ENCODE results near the gene LHX4.

The LHX4 gene

DNA sequence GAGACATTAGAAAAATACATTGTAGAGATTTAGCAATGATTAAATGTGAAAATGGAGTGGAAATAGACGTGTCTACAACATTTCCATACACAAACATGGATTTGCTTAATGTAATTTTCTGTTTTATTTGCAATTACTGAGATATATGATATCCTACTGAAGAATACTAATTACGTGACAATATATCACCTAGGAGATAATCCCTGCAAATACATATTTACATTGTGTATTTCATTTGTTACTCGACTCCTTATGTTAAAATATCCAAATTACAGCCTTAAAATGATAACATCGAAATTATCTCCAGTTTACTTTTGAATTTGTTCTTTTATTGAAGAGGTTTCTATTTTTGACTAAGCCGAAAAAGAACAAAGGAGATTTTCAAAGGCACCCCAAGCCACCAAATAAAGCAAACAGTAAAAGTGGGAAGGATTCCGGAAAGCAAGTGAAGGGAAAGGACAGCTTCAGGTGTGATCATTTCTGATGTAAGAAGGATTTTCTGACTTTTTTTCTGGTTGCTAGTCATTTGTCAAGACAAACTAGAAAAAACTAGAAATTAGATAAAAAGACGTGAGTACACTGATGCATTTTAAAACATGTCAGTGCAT is 7.9 kb downstream of the LHX4 start:
- ChIA-PET POLR2A (ENCODE audit: low non-redundant PET) (no interaction called here), CTCF (no interaction called here)
- TF ChIP-seq, protein P1, sequence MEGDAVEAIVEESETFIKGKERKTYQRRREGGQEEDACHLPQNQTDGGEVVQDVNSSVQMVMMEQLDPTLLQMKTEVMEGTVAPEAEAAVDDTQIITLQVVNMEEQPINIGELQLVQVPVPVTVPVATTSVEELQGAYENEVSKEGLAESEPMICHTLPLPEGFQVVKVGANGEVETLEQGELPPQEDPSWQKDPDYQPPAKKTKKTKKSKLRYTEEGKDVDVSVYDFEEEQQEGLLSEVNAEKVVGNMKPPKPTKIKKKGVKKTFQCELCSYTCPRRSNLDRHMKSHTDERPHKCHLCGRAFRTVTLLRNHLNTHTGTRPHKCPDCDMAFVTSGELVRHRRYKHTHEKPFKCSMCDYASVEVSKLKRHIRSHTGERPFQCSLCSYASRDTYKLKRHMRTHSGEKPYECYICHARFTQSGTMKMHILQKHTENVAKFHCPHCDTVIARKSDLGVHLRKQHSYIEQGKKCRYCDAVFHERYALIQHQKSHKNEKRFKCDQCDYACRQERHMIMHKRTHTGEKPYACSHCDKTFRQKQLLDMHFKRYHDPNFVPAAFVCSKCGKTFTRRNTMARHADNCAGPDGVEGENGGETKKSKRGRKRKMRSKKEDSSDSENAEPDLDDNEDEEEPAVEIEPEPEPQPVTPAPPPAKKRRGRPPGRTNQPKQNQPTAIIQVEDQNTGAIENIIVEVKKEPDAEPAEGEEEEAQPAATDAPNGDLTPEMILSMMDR (conservative IDR thresholded peaks at IDR 0.05; ENCODE audit: low read depth) = no peak
- no peak overlapping the region for H3K27ac ChIP-seq
- DNase-seq (ENCODE audit: low spot score) = no peak

DNA sequence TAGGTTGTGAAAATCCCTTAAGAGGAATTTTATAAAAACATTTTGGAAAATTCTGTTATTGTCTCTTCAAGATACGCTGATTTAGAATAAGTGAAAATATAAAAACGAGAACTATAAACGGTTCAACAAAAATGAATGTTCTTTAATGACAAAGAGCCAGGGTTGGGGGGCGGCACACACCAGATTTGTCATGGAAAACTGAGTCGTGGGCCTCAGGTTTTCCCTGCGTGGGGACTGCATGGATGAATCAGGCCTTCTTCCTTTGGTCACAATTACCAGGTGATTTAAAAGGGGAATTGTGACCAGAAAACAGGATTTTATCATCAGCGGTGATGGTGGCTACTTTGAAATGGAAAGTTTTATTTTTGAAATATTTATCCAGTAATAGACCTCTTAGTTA is 8.6 kb downstream of the LHX4 start:
- ChIA-PET CTCF (no interaction called here), POLR2A (ENCODE audit: low non-redundant PET) (no interaction called here)
- TF ChIP-seq, protein P1 (conservative IDR thresholded peaks at IDR 0.05; ENCODE audit: low read depth) = no peak
- no peak for DNase-seq (ENCODE audit: low spot score)
- H3K27ac ChIP-seq = no peak overlapping the region

DNA sequence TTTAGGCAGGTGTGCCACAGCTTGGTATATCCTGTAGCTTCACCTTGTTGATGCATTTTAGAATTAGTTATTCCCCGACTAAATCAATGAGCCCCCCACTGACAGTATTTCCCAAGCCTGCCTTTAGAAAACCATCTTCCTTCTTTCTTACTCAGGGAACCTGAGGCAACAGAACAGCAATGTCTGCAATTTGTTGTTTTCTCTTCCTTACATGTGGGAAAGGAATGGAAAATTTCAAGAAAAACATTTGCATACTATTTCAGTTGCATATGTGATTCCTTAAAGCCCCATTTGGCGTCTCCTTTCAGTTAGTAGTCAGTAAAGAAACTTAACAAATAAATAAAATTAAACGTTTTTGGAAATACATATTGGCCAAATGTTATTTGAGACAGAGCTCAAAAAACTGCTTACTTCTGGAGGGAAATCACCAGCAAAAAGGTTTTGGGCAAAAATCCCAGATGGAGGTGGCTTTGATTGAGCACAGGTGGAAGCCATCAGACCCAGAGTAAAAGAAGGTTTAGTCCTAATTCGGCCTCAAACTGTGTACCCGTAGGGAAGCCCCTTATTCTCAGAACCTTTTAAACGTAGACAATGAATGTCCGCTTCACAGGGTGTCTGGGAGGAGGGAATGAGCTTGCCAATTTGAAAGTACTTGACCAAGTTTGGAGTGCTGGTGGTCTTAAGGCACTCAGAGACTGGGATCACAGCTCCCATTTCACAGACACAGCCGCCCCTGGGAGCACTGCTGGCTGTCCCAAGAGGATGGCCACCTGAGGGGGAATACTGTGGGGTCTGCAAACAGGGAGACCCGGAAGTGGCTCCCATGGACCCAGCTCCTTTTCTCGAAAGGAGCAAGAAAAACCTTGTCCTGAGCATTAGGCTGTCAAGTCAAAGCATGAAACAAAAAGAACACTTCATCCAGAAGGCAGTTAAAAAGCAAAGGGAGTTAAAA is 9.4 kb downstream of the LHX4 start:
- TF ChIP-seq, protein P1 (conservative IDR thresholded peaks at IDR 0.05; ENCODE audit: low read depth) = no peak
- POLR2A ChIA-PET (ENCODE audit: low non-redundant PET) = no interaction called here
- CTCF ChIA-PET = no interaction called here
- no peak for DNase-seq (ENCODE audit: low spot score)
- H3K27ac ChIP-seq = no peak overlapping the region

GRCh38 chr1:180241716-180242544 is 11.9 kb downstream of the LHX4 start:
- H3K27ac ChIP-seq = no peak overlapping the region
- no peak for DNase-seq (ENCODE audit: low spot score)
- ChIA-PET POLR2A (ENCODE audit: low non-redundant PET) (no interaction called here), CTCF (interaction anchor here (0.6 to 0.7 kb wide), 2 partner anchors 11 to 623 kb away, joined by 5 to 6 read pairs; no protein-coding TSS in a partner anchor)
- TF ChIP-seq, protein P1 (conservative IDR thresholded peaks at IDR 0.05; ENCODE audit: low read depth) = no peak

DNA sequence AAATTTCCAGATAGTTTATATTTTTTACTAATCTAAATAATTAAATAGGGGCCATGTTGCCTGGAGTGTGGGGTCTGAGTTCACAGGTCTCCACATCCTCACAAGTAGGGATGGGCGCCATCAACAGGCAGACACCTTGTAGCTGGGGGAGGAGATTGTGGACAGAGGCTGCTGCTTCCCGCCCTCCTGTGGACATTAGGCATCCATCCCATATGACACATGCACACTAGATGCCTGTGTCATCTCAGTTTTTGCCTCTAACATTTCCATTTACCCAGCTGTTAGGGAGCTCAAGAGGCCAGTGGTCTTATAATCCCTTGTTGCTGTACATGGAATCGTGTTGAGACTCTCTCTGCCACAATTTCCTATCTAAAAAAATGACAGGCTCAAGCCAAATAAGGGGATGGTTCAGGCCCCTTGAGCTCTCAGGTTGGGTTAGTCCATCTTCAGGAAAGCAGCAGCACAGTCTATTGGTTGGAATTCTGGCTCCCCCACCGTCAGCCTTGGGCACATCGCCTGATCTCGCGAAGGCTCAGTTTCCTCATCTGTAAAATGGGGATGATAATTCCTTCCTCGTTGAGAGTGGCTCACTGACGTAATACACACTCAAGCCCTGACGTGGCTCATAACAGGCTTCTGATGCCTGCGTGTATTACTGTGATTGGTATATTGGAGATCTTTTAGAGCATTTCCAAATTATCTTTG is 13.6 kb downstream of the LHX4 start:
- TF ChIP-seq, protein P1 (conservative IDR thresholded peaks at IDR 0.05; ENCODE audit: low read depth) = no peak
- ChIA-PET CTCF (no interaction called here), POLR2A (ENCODE audit: low non-redundant PET) (no interaction called here)
- no peak overlapping the region for H3K27ac ChIP-seq
- DNase-seq (ENCODE audit: low spot score) = no peak

DNA sequence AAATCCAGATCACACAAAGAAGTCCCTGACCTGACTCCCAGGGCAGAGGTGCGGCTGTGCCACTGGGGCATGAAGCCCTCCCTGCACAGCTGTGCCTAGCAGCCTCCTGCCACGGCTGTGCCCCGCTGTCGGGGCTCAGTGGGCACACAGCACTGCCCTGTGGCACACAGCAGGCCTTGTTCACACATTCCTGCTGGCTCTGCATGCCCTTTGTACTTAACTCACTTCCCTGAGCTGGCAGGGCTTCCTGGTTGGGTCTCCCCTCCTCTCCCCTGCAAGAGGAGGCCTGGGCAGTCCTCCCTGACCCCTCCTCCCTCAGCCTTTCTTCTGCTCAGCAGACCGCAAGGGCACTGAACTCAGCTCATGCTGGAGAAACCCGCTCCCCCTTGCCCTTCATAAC is 14.8 kb downstream of the LHX4 start:
- POLR2A ChIA-PET (ENCODE audit: low non-redundant PET) = no interaction called here

More for the DNA sequence above, 14.8 kb downstream of the LHX4 start:
- TF ChIP-seq, protein P1 (conservative IDR thresholded peaks at IDR 0.05; ENCODE audit: low read depth) = no peak
- DNase-seq (ENCODE audit: low spot score) = no peak
- CTCF ChIA-PET = interaction anchor here (0.6 kb wide), 1 partner anchor 176 kb away, joined by 3 read pairs; no protein-coding TSS in a partner anchor
- no peak overlapping the region for H3K27ac ChIP-seq

All from RWPE1 (cell line).